DMS 273 (cell line): ENCODE measurements around the gene CABP4.
A peak's percentile ranks its signal among the peaks of the same experiment; 100 is the strongest.

Source experiments
- DNase-seq: peaks from one replicate; lab custom pipeline; 2025; ENCODE audit not compliant: unreplicated experiment; lab: John Stamatoyannopoulos, UW

Gene CABP4

GRCh38 chr11:67494371-67495233 lies 39.4 kb downstream of the CABP4 start:
- no peak for DNase-seq

- DNase-seq = no peak
These were observed 40.3 kb downstream of the CABP4 start for GRCh38 chr11:67495234-67496005.

GRCh38 chr11:67496113-67496512 lies 41.0 kb downstream of the CABP4 start:
- DNase-seq = no peak

GRCh38 chr11:67497656-67498291 lies 42.6 kb downstream of the CABP4 start:
- no peak for DNase-seq

- no peak for DNase-seq
These were observed 43.4 kb downstream of the CABP4 start for GRCh38 chr11:67498544-67498972.

GRCh38 chr11:67499808-67500483 lies 44.8 kb downstream of the CABP4 start:
- DNase-seq = no peak

- DNase-seq = no peak
These were observed 45.3 kb downstream of the CABP4 start for GRCh38 chr11:67500484-67500821.

GRCh38 chr11:67500831-67501715 lies 45.9 kb downstream of the CABP4 start:
- no peak for DNase-seq

- no peak for DNase-seq
These were observed 46.7 kb downstream of the CABP4 start for GRCh38 chr11:67501854-67502253.

GRCh38 chr11:67502328-67502979 lies 47.3 kb downstream of the CABP4 start:
- no peak for DNase-seq

- no peak for DNase-seq
These were observed 48.2 kb downstream of the CABP4 start for GRCh38 chr11:67503119-67504004.

- DNase-seq = peak; percentile 58
These were observed 49.1 kb downstream of the CABP4 start for GRCh38 chr11:67504005-67504949.

- peak; percentile 60 for DNase-seq
These were observed 49.9 kb downstream of the CABP4 start, which contains the start of gene PITPNM1 for GRCh38 chr11:67504950-67505581. Gene PITPNM1, minus strand, starts transcription at chr11:67505363. Its CDS starts 1,183 bp downstream, at chr11:67504180.

- peak; percentile 94 for DNase-seq
These were observed 50.6 kb downstream of the CABP4 start for GRCh38 chr11:67505605-67506396.

- DNase-seq = no peak
These were observed 51.4 kb downstream of the CABP4 start for GRCh38 chr11:67506426-67507051.
